MCF 10A (cell line): ENCODE results near the gene ORC2. TPM values are rescaled to one million over a fixed set of nuclear protein-coding genes. Genes with fewer than 3 reads are reported as not detected.

ENCODE experiments used
- BruUV-seq: library from RNA; stranded (reverse); fragments of 400-500 nt; replicated peaks from 2 replicates; lab custom pipeline; 2021; lab: Mats Ljungman, UMichigan
- CTCF ChIA-PET: fragments of 300-600 bp; sonication (Branson Sonifier 250); formaldehyde crosslinking; extraction: SDS; loops from one replicate; lab custom pipeline; 2021; ENCODE audit warnings: antibody characterized with exemption, inconsistent platforms; lab: Yijun Ruan, JAX
- POLR2A ChIA-PET: fragments of 300-600, 350-650 bp; sonication (Branson Sonifier 250); formaldehyde crosslinking; extraction: SDS; loops from one replicate; lab custom pipeline; 2020; ENCODE audit warnings: antibody characterized with exemption, inconsistent platforms; lab: Yijun Ruan, JAX
- DNase-seq: peaks from one replicate; pipeline ENCODE4 v3.0.0-alpha.2; 2018; ENCODE audit not compliant: unreplicated experiment
- H3K27ac Mint-ChIP-seq: one replicate; pipeline ENCODE4 v1.8.0; 2022; ENCODE audit warnings: mild to moderate bottlenecking, low read depth, mixed read lengths; ENCODE audit not compliant: unreplicated experiment
- H3K27me3 Mint-ChIP-seq: one replicate; pipeline ENCODE4 v1.8.0; 2022; ENCODE audit warnings: mixed read lengths; ENCODE audit not compliant: insufficient read depth, unreplicated experiment
- H3K36me3 Mint-ChIP-seq: one replicate; pipeline ENCODE4 v1.8.0; 2022; ENCODE audit warnings: mild to moderate bottlenecking, moderate library complexity, mixed read lengths; ENCODE audit not compliant: insufficient read depth, unreplicated experiment
- H3K4me1 Mint-ChIP-seq: one replicate; pipeline ENCODE4 v1.8.0; 2022; ENCODE audit warnings: mixed read lengths; ENCODE audit not compliant: insufficient read depth, unreplicated experiment
- H3K4me3 Mint-ChIP-seq: one replicate; pipeline ENCODE4 v1.8.0; 2022; ENCODE audit warnings: mild to moderate bottlenecking, moderate library complexity, mixed read lengths; ENCODE audit not compliant: unreplicated experiment
- H3K9me3 Mint-ChIP-seq: one replicate; pipeline ENCODE4 v1.8.0; 2022; ENCODE audit warnings: mixed read lengths; ENCODE audit not compliant: unreplicated experiment
- intact Hi-C: fragments of 100-400 bp; cut with micrococcal nuclease; formaldehyde crosslinking; loops from 2 replicates; pipeline ENCODE4 v1.14.1; 2022
- total RNA-seq: library from RNA; stranded (reverse); gene quantifications from 2 replicates; pipeline ENCODE4 v1.2.3, GENCODE V29; 2022
- TF ChIP-seq, protein P1 (sequence below): fragments of 200-600 bp; IDR thresholded peaks from one replicate; pipeline ENCODE4 v1.8.0; 2022; ENCODE audit warnings: antibody characterized with exemption, mild to moderate bottlenecking; ENCODE audit not compliant: unreplicated experiment

The ORC2 gene
- total RNA-seq, 1 experiment from 2014 or later = 54.4 TPM

DNA sequence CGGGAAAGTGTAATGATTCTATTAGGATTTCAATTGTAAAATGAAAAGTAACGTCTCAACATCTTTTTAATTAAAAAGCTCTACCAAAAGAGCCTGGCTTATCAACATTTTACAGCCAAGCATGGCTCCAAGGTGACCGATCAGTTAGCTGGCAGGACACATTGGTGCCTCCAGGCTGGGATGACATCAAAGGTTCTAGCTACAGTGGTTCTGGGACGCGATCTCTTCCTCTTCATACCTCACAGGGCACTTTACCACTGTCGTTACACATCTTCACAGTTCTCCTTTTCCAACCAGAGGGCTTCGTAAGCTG, 693 bp downstream of the ORC2 start:
- intact Hi-C loops = loop anchor here (1.0 to 5.0 kb wide), 4 partner anchors 107 to 270 kb away; no protein-coding TSS in a partner anchor
- ChIA-PET POLR2A (interaction anchor here (0.6 to 7.4 kb wide), 22 partner anchors 10 to 297 kb away, joined by 3 to 87 read pairs (median 7); partner anchors contain the start of genes CFLAR, CLK1, HYCC2 and NDUFB3), CTCF (interaction anchor here (0.6 to 6.3 kb wide), 24 partner anchors 7 to 414 kb away, joined by 3 to 31 read pairs (median 4); no protein-coding TSS in a partner anchor)
- peaks cover 48% of the 10 kb centered on the region for H3K36me3 Mint-ChIP-seq
- BruUV-seq = TSS peak; percentile 56
- DNase-seq = no peak
- H3K4me3 Mint-ChIP-seq = peak overlapping the region; percentile 86
- peak overlapping the region; percentile 76 for H3K27ac Mint-ChIP-seq
- TF ChIP-seq, protein P1, sequence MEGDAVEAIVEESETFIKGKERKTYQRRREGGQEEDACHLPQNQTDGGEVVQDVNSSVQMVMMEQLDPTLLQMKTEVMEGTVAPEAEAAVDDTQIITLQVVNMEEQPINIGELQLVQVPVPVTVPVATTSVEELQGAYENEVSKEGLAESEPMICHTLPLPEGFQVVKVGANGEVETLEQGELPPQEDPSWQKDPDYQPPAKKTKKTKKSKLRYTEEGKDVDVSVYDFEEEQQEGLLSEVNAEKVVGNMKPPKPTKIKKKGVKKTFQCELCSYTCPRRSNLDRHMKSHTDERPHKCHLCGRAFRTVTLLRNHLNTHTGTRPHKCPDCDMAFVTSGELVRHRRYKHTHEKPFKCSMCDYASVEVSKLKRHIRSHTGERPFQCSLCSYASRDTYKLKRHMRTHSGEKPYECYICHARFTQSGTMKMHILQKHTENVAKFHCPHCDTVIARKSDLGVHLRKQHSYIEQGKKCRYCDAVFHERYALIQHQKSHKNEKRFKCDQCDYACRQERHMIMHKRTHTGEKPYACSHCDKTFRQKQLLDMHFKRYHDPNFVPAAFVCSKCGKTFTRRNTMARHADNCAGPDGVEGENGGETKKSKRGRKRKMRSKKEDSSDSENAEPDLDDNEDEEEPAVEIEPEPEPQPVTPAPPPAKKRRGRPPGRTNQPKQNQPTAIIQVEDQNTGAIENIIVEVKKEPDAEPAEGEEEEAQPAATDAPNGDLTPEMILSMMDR = no peak
- no peaks in the 10 kb centered on the region for H3K9me3 Mint-ChIP-seq
- peaks cover 51% of the 10 kb centered on the region for H3K4me1 Mint-ChIP-seq
- H3K27me3 Mint-ChIP-seq = no peaks in the 10 kb centered on the region

DNA sequence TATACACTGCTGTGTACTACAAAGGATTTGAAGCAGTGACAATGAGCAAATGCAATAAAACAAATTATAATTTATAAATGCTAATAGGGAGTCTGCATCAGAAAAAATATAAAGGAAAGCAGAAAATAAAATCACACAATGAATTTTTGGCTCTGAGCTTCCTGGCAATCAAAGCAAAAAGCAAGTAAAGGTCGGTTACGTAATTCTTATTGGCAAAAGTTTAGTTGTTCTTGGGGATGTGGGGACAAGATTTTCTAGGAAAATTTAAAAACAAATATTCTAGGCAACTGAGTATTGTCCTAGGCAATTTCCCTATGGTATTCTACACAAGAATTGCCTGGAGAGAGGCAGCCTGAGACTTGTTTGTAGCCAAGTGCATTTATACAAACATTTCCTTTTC, 1.8 kb downstream of the ORC2 start:
- Mint-ChIP-seq H3K36me3 (peaks cover 57% of the 10 kb centered on the region), H3K4me1 (peaks cover 47% of the 10 kb centered on the region), H3K9me3 (no peaks in the 10 kb centered on the region), H3K27ac (no peak overlapping the region), H3K27me3 (no peaks in the 10 kb centered on the region), H3K4me3 (peak overlapping the region; percentile 86)
- DNase-seq = peak; percentile 7
- intact Hi-C loops = loop anchor here (2.0 to 5.0 kb wide), 2 partner anchors 215 to 271 kb away; no protein-coding TSS in a partner anchor
- TF ChIP-seq, protein P1 = no peak
- no TSS peak for BruUV-seq
- CTCF ChIA-PET = interaction anchor here (0.8 to 3.8 kb wide), 4 partner anchors 107 to 271 kb away, joined by 4 to 22 read pairs (median 14); no protein-coding TSS in a partner anchor
- POLR2A ChIA-PET = interaction anchor here (0.6 to 7.4 kb wide), 5 partner anchors 11 to 1217 kb away, joined by 3 to 87 read pairs (median 7); partner anchors contain the start of genes CFLAR, HYCC2 and NDUFB3

DNA sequence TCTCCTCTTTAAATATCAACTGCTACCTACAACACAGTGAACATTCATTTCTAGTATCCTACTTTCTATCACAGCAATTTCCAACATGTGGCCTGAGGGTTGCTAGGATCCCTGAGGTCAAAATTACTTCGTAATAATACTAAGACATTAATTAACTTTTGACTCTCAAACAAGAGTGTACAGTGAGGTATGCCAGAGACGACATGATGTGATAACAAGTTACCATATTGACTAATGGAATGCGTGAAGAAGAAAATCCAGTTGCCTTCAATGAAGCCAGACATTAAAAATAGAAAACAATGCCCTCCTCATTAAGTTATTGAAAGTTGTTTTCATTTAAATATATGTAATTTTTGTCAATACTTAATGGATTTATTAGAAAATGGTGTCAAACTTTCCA, 13.1 kb downstream of the ORC2 start:
- TF ChIP-seq, protein P1 = no peak
- no peak for DNase-seq
- no peaks in the 10 kb centered on the region for H3K27me3 Mint-ChIP-seq
- intact Hi-C loops = no loop called here
- H3K9me3 Mint-ChIP-seq = no peaks in the 10 kb centered on the region
- H3K4me3 Mint-ChIP-seq = no peak overlapping the region
- BruUV-seq = no TSS peak
- POLR2A ChIA-PET = interaction anchor here (1.9 kb wide), 1 partner anchor 12 kb away, joined by 7 read pairs; no protein-coding TSS in a partner anchor
- H3K27ac Mint-ChIP-seq = no peak overlapping the region
- CTCF ChIA-PET = interaction anchor here (0.6 to 1.3 kb wide), 3 partner anchors 119 to 279 kb away, joined by 3 to 6 read pairs (median 5); no protein-coding TSS in a partner anchor
- H3K36me3 Mint-ChIP-seq = peaks cover 78% of the 10 kb centered on the region
- H3K4me1 Mint-ChIP-seq = peaks cover 6% of the 10 kb centered on the region

DNA sequence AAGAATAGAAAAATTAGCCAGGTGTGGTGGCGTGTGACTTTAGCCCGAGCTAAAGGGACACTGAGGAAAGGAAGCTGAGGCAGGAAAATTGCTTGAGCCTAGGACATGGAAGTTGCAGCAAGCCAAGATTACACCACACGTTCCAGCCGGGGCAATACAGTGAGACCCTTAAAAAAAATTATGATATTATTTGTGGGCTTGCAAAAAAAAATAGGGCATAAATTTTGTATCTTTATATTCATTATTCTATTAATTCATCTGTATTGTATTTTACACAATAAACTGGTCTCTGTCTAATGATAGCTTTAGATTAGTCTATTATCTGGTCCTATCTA, 18.1 kb downstream of the ORC2 start:
- ChIA-PET POLR2A (interaction anchor here (0.6 to 2.8 kb wide), 10 partner anchors 9 to 172 kb away, joined by 3 to 21 read pairs (median 4); partner anchors contain the start of gene ORC2), CTCF (interaction anchor here (0.5 to 2.9 kb wide), 7 partner anchors 9 to 278 kb away, joined by 3 to 17 read pairs (median 3); no protein-coding TSS in a partner anchor)
- intact Hi-C loops = no loop called here
- no peak for DNase-seq
- no TSS peak for BruUV-seq
- Mint-ChIP-seq H3K4me1 (peaks cover 16% of the 10 kb centered on the region), H3K27ac (peak overlapping the region; percentile 87), H3K36me3 (peaks cover 80% of the 10 kb centered on the region), H3K9me3 (no peaks in the 10 kb centered on the region), H3K4me3 (no peak overlapping the region), H3K27me3 (no peaks in the 10 kb centered on the region)
- TF ChIP-seq, protein P1 = no peak
